Testis (tissue), 2 donors: ENCODE results near the gene SIN3A.

Experiments used
- CTCF ChIP-seq, 3 experiments: fragments of 450-650 bp in 2 of 3; fragments of 200-600 bp in 1 of 3; sonication (generic) in 1 of 3; IDR thresholded peaks; one replicate each; pipeline ENCODE4 v1.5.1; 2016 to 2019; ENCODE audit warnings: antibody characterized with exemption in 3 of 3, mild to moderate bottlenecking in 2 of 3, moderate library complexity in 1 of 3
- POLR2A ChIP-seq: fragments of 450-650 bp; IDR thresholded peaks from one replicate; pipeline ENCODE4 v1.6.1; 2017; ENCODE audit warnings: antibody characterized with exemption, mild to moderate bottlenecking, moderate library complexity

DNA sequence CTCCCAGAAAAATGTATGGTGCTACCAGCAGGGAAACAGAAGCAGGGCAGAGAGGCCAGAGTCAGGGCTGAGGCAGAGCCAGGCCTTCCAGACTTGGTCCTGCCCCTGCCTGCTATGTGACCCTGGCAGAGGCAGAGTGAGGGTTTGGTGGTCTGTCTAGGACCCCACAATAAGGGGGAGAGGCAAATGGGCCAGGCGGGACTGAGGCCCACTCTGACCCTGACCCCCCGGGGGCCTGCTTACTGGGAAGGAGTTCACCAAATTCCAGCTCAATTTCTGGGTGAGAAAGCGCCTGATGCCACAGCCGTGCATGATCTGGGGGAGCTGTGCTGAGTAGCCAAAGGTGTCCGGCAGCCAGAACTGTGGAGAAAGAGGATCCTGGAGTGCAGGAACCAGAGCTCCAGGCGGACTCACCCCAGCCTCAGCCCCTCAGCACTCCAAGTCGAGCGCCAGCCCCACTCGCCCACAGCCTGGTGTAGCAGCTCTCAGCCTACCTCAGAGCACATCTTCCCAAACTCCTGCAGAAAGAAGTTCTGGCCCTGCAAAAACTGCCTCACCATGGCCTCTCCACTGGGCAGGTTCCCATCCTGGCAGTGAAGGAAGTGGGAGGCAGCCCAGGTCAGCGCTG is 90.0 kb downstream of the SIN3A start:
- TF ChIP-seq POLR2A, result no peak
- TF ChIP-seq CTCF (IDR thresholded peaks at IDR 0.05), result no peak
